CD14-positive monocyte (primary cell): ENCODE data around the gene FABP7. TPM values are rescaled to one million over a fixed set of nuclear protein-coding genes. Genes with fewer than 3 reads are reported as not detected.

ENCODE experiments used
- DNase-seq, 3 donors: peaks; one replicate each; pipeline ENCODE4 v3.0.0-alpha.2; 2011 to 2022
- H2AFZ ChIP-seq: 2 replicates; pipeline ENCODE4 v1.6.0; 2012; ENCODE audit warnings: mild to moderate bottlenecking, low read depth, low read length, inconsistent platforms; ENCODE audit not compliant: insufficient read depth, poor library complexity, severe bottlenecking
- H3K27ac ChIP-seq, 2 donors: 1 replicate in 1 of 2; 2 replicates in 1 of 2; pipeline ENCODE4 v1.5.1; 2012 to 2013; ENCODE audit warnings: low read length in 2 of 2, control low read depth in 1 of 2, inconsistent platforms in 1 of 2, low read depth in 1 of 2, mild to moderate bottlenecking in 1 of 2
- H3K27me3 ChIP-seq, 2 donors: one replicate each; pipeline versions ENCODE4 v1.6.0 to v1.6.1; 2011 to 2013; ENCODE audit warnings: low read length in 2 of 2; ENCODE audit not compliant: control insufficient read depth in 2 of 2, insufficient read depth in 2 of 2
- H3K36me3 ChIP-seq, 2 donors: replicated peaks in 1 of 2; 1 replicate in 1 of 2; 2 replicates in 1 of 2; pipeline versions ENCODE4 v1.5.1 to v1.6.1; 2012 to 2013; ENCODE audit warnings: low read length in 2 of 2, control low read depth in 1 of 2, inconsistent platforms in 1 of 2, mild to moderate bottlenecking in 1 of 2; ENCODE audit not compliant: insufficient read depth in 2 of 2, control insufficient read depth in 1 of 2
- H3K4me1 ChIP-seq, 2 donors: 1 replicate in 1 of 2; 2 replicates in 1 of 2; pipeline versions ENCODE4 v1.5.1 to v1.6.1; 2012 to 2013; ENCODE audit warnings: low read length in 2 of 2, control low read depth in 1 of 2, inconsistent platforms in 1 of 2, mild to moderate bottlenecking in 1 of 2, moderate library complexity in 1 of 2; ENCODE audit not compliant: insufficient read depth in 2 of 2, control insufficient read depth in 1 of 2
- H3K4me2 ChIP-seq: replicated peaks from 2 replicates; pipeline ENCODE3; 2012; ENCODE audit warnings: low read length, moderate library complexity, mild to moderate bottlenecking; ENCODE audit not compliant: poor library complexity, severe bottlenecking; ENCODE audit errors: extremely low read depth
- H3K4me3 ChIP-seq, 3 experiments: fragments of 200-600 bp in 1 of 3; sonication (generic) in 1 of 3; replicated peaks in 1 of 3; 1 replicate in 2 of 3; 2 replicates in 1 of 3; pipeline ENCODE4 v1.5.1; 2011 to 2013; ENCODE audit warnings: low read length in 3 of 3, mild to moderate bottlenecking in 3 of 3, control low read depth in 2 of 3, low read depth in 2 of 3, inconsistent platforms in 1 of 3, moderate library complexity in 1 of 3
- H3K79me2 ChIP-seq: 2 replicates; pipeline ENCODE4 v1.6.0; 2012; ENCODE audit warnings: mild to moderate bottlenecking, control low read depth, inconsistent platforms, low read length, moderate library complexity; ENCODE audit not compliant: insufficient read depth
- H3K9ac ChIP-seq: 2 replicates; pipeline ENCODE4 v1.6.0; 2017; ENCODE audit warnings: low read length, mild to moderate bottlenecking; ENCODE audit not compliant: insufficient read depth, poor library complexity, severe bottlenecking
- H3K9me3 ChIP-seq, 2 donors: replicated peaks in 1 of 2; 1 replicate in 1 of 2; 2 replicates in 1 of 2; pipeline versions ENCODE4 v1.5.1 to v1.6.1; 2012 to 2013; ENCODE audit warnings: low read length in 2 of 2, control low read depth in 1 of 2; ENCODE audit not compliant: control insufficient read depth in 1 of 2, insufficient read depth in 1 of 2
- H4K20me1 ChIP-seq: 2 replicates; pipeline ENCODE4 v1.6.0; 2012; ENCODE audit warnings: mild to moderate bottlenecking, low read length, control low read depth, moderate library complexity; ENCODE audit not compliant: insufficient read depth
- H3K27ac Mint-ChIP-seq, 7 donors: one replicate each; pipeline ENCODE4 v1.8.0; 2020; ENCODE audit warnings: mild to moderate bottlenecking in 7 of 7, mixed read lengths in 7 of 7, moderate library complexity in 6 of 7, inconsistent platforms in 2 of 7
- H3K27me3 Mint-ChIP-seq, 3 donors: one replicate each; pipeline ENCODE4 v1.8.0; 2021 to 2022; ENCODE audit warnings: low read depth in 3 of 3, mild to moderate bottlenecking in 3 of 3, mixed read lengths in 3 of 3, moderate library complexity in 3 of 3, inconsistent platforms in 1 of 3
- H3K36me3 Mint-ChIP-seq, 2 donors: one replicate each; pipeline ENCODE4 v1.8.0; 2020; ENCODE audit warnings: mixed read lengths in 2 of 2, inconsistent platforms in 1 of 2, mild to moderate bottlenecking in 1 of 2
- H3K4me1 Mint-ChIP-seq: one replicate; pipeline ENCODE4 v1.8.0; 2020; ENCODE audit warnings: mild to moderate bottlenecking, mixed read lengths
- H3K4me3 Mint-ChIP-seq, 2 donors: one replicate each; pipeline ENCODE4 v1.8.0; 2020; ENCODE audit warnings: mild to moderate bottlenecking in 2 of 2, mixed read lengths in 2 of 2, moderate library complexity in 1 of 2
- H3K9me3 Mint-ChIP-seq, 7 donors: one replicate each; pipeline ENCODE4 v1.8.0; 2020 to 2022; ENCODE audit warnings: mixed read lengths in 7 of 7, mild to moderate bottlenecking in 6 of 7, moderate library complexity in 6 of 7, inconsistent platforms in 2 of 7
- CTCF ChIP-seq: fragments of 200-600 bp; IDR thresholded peaks from one replicate; pipeline ENCODE4 v1.8.0; 2022; ENCODE audit warnings: antibody characterized with exemption, mild to moderate bottlenecking
- WGBS: methylation state at CpG from one replicate; pipeline ENCODE4 v1.1.5; 2013; ENCODE audit warnings: missing lambda C conversion rate; ENCODE audit not compliant: insufficient coverage; 5-methylcytosine and 5-hydroxymethylcytosine counted together
- intact Hi-C, 2 donors: fragments of 100-400 bp; cut with micrococcal nuclease; formaldehyde crosslinking; loops; one replicate each; pipeline versions ENCODE4 v1.15.0 to v1.15.1; 2023
- polyA plus RNA-seq, 3 donors: library from polyadenylated mRNA; depleted of rRNA in 1 of 3; unstranded in 2 of 3; stranded (reverse) in 1 of 3; fragments of 300-500 nt in 2 of 3; fragments of >200 nt in 1 of 3; fragmentation: Illumina TruSeq in 2 of 3; gene quantifications; 1 replicate in 2 of 3; 2 replicates in 1 of 3; pipeline ENCODE4 v1.2.3, GENCODE V29; 2012 to 2021

The FABP7 gene
- polyA plus RNA-seq, 3 donors, result not detected

DNA sequence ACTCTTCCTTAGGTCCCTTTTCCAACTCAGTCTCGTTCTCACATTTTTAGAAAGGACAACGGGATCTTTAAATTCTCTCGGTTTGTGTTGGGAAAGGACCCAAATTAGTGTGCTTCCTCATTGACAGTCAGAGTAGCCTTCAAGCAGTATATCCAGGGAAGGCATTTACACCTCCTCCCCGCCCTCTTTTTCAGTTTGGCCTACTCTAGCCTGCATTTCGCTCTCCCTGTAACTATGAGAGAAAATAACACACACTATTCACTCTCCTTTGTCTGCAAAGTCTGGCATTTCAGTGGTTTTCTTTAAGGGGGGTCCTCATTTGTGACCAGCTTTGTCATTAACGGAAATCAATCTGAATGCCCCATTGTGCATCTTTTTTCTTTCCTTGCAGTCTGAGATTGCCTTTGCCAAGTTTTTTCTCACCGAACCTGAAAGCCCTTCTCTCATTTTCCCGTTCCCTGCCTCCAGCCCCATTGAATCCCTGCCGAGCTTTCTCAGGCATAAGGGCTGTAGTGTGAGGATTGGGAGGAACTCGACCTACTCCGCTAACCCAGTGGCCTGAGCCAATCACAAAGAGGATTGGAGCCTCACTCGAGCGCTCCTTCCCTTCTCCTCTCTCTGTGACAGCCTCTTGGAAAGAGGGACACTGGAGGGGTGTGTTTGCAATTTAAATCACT lies 393 bp upstream of the FABP7 start:
- Histone ChIP-seq H3K27ac (no peak overlapping the region), H3K4me3 (no peak overlapping the region), H3K9ac (no peak overlapping the region), H4K20me1 (no peaks in the 10 kb centered on the region), H2AFZ (peak overlapping the region; percentile 12), H3K36me3 (no peaks in the 10 kb centered on the region), H3K4me1 (no peaks in the 10 kb centered on the region), H3K79me2 (no peaks in the 10 kb centered on the region), H3K9me3 (no peaks in the 10 kb centered on the region), H3K27me3 (peaks cover 10 to 23% of the 10 kb centered on the region in 2 donors), H3K4me2 (no peak overlapping the region)
- WGBS, result 100% methylated on average over 1 of the region's 13 CpGs
- H3K36me3 Mint-ChIP-seq, result no peaks in the 10 kb centered on the region
- TF ChIP-seq CTCF, result no peak
- peaks cover 0 to 4% (median 0%) of the 10 kb centered on the region in 7 donors for H3K9me3 Mint-ChIP-seq
- peak overlapping the region in 2 of 7 donors; percentile 42 to 45 for H3K27ac Mint-ChIP-seq
- H3K4me3 Mint-ChIP-seq, result peak overlapping the region in 1 of 2 donors; percentile 6
- intact Hi-C loops, result no loop called here
- H3K4me1 Mint-ChIP-seq, result no peaks in the 10 kb centered on the region
- H3K27me3 Mint-ChIP-seq, result peaks cover 7 to 31% (median 20%) of the 10 kb centered on the region in 3 donors
- DNase-seq, result no peak

GRCh38 chr6:122780114-122780513 lies 598 bp downstream of the FABP7 start:
- Histone ChIP-seq H3K36me3 (no peaks in the 10 kb centered on the region), H2AFZ (no peak overlapping the region), H3K9ac (no peak overlapping the region), H3K4me2 (no peak overlapping the region), H3K4me3 (no peak overlapping the region), H3K79me2 (no peaks in the 10 kb centered on the region), H3K27me3 (peaks cover 14 to 24% of the 10 kb centered on the region in 2 donors), H4K20me1 (no peaks in the 10 kb centered on the region), H3K9me3 (no peaks in the 10 kb centered on the region), H3K27ac (no peak overlapping the region), H3K4me1 (no peaks in the 10 kb centered on the region)
- DNase-seq, result no peak
- Mint-ChIP-seq H3K36me3 (no peaks in the 10 kb centered on the region), H3K9me3 (peaks cover 0 to 4% (median 0%) of the 10 kb centered on the region in 7 donors), H3K4me1 (no peaks in the 10 kb centered on the region), H3K27me3 (peaks cover 16 to 39% (median 30%) of the 10 kb centered on the region in 3 donors), H3K4me3 (no peak overlapping the region), H3K27ac (no peak overlapping the region)
- intact Hi-C loops, result no loop called here
- TF ChIP-seq CTCF, result no peak
- 75% methylated on average over 3 of the region's 5 CpGs for WGBS
